Measurements from ENCODE around the gene HOXB3.

The HOXB3 gene

GRCh38 chr17:48621410-48622392 is 31.7 kb upstream of the HOXB3 start:
- Histone ChIP-seq H3K23ac (ENCODE audit: low read length) (no peak overlapping the region), H3K4me2 (ENCODE audit: low read length) (no peak overlapping the region), H3K36me3 (ENCODE audit: control insufficient read depth, insufficient read depth, low read length) (no peaks in the 10 kb centered on the region), H3K27me3 (ENCODE audit: insufficient read depth, low read length, poor library complexity) (peaks cover 80% of the 10 kb centered on the region), H4K5ac (ENCODE audit: low read length) (no peak overlapping the region), H3K79me1 (ENCODE audit: low read length) (no peaks in the 10 kb centered on the region), H3K4me3 (ENCODE audit: low read length) (no peak overlapping the region), H3K4ac (ENCODE audit: low read depth, low read length) (no peak overlapping the region), H3K56ac (ENCODE audit: low read length) (no peak overlapping the region), H3K18ac (ENCODE audit: low read length) (no peak overlapping the region), H3K4me1 (ENCODE audit: control insufficient read depth, low read depth, low read length) (no peaks in the 10 kb centered on the region), H4K8ac (ENCODE audit: low read depth, low read length) (no peak overlapping the region), H2BK5ac (ENCODE audit: low read length) (no peak overlapping the region), H3K9ac (ENCODE audit: low read length) (no peak overlapping the region), H2BK120ac (ENCODE audit: low read depth, low read length) (no peak overlapping the region), H3K27ac (ENCODE audit: low read depth, low read length) (no peak overlapping the region), H2BK15ac (replicated peaks; ENCODE audit: low read depth) (no peak overlapping the region), H2AK5ac (ENCODE audit: low read length) (no peak overlapping the region), H3K79me2 (ENCODE audit: control insufficient read depth, insufficient read depth, low read length) (no peaks in the 10 kb centered on the region)
- no CpG with 5 or more reads among the region's 41 CpGs for WGBS (ENCODE audit: extremely low coverage, insufficient coverage, low lambda C conversion rate)
- DNase-seq, result no peak

DNA sequence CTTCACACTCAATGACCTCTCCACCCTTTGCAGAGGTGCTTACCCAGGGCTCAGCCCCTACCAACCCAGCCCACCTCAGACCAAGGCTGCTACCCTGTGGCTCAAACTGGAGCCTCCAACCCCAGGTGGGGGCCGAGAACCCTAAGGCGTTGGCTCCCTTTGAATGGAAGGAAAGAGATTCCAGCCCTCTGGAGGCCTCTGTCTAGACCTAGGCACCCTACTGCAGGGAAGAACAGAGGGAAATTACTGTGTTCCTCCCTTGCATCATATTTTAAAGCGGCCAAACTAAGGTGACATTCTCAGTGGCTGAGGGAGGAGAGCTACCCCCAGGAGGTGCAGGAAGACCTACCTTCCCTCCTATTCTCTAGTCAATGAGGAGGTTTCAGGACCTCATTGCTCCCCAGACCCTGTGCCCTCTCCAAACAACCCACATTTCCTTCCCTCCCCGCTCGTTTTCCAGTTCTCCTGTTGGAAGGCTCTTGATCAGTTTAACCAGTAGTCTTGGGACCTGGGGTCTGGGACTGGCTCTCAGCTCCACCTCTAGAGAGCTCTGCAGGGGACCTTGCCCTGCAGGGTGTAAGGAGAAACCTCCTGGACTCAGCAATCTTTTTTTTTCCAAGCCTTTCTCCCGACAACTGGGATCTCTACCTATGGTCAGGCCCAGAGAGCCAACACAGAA is 30.6 kb upstream of the HOXB3 start:
- no peak overlapping the region for H2AK5ac ChIP-seq (ENCODE audit: low read length)
- peaks cover 90% of the 10 kb centered on the region for H3K27me3 ChIP-seq (ENCODE audit: insufficient read depth, low read length, poor library complexity)
- no peak overlapping the region for H3K56ac ChIP-seq (ENCODE audit: low read length)
- H3K79me1 ChIP-seq (ENCODE audit: low read length), result no peaks in the 10 kb centered on the region
- no peak overlapping the region for H3K4ac ChIP-seq (ENCODE audit: low read depth, low read length)
- no peaks in the 10 kb centered on the region for H3K79me2 ChIP-seq (ENCODE audit: control insufficient read depth, insufficient read depth, low read length)
- no peak for DNase-seq
- H4K5ac ChIP-seq (ENCODE audit: low read length), result no peak overlapping the region
- H3K36me3 ChIP-seq (ENCODE audit: control insufficient read depth, insufficient read depth, low read length), result no peaks in the 10 kb centered on the region
- no peak overlapping the region for H3K27ac ChIP-seq (ENCODE audit: low read depth, low read length)
- no peak overlapping the region for H4K8ac ChIP-seq (ENCODE audit: low read depth, low read length)
- no peak overlapping the region for H3K23ac ChIP-seq (ENCODE audit: low read length)
- no peaks in the 10 kb centered on the region for H3K4me1 ChIP-seq (ENCODE audit: control insufficient read depth, low read depth, low read length)
- no CpG with 5 or more reads among the region's 6 CpGs for WGBS (ENCODE audit: extremely low coverage, insufficient coverage, low lambda C conversion rate)
- H3K9ac ChIP-seq (ENCODE audit: low read length), result no peak overlapping the region
- H3K4me2 ChIP-seq (ENCODE audit: low read length), result no peak overlapping the region
- H2BK5ac ChIP-seq (ENCODE audit: low read length), result no peak overlapping the region
- no peak overlapping the region for H3K4me3 ChIP-seq (ENCODE audit: low read length)
- no peak overlapping the region for H2BK15ac ChIP-seq (replicated peaks; ENCODE audit: low read depth)
- no peak overlapping the region for H3K18ac ChIP-seq (ENCODE audit: low read length)
- no peak overlapping the region for H2BK120ac ChIP-seq (ENCODE audit: low read depth, low read length)

GRCh38 chr17:48619826-48620449 is 29.9 kb upstream of the HOXB3 start:
- H3K79me2 ChIP-seq (ENCODE audit: control insufficient read depth, insufficient read depth, low read length), result no peaks in the 10 kb centered on the region

GRCh38 chr17:48618256-48618896 is 28.3 kb upstream of the HOXB3 start:
- no peak overlapping the region for H2BK5ac ChIP-seq (ENCODE audit: low read length)
- no peak overlapping the region for H2BK120ac ChIP-seq (ENCODE audit: low read depth, low read length)
- no peaks in the 10 kb centered on the region for H3K79me1 ChIP-seq (ENCODE audit: low read length)
- H3K79me2 ChIP-seq (ENCODE audit: control insufficient read depth, insufficient read depth, low read length), result no peaks in the 10 kb centered on the region
- no peak overlapping the region for H3K9ac ChIP-seq (ENCODE audit: low read length)
- H4K5ac ChIP-seq (ENCODE audit: low read length), result no peak overlapping the region
- H3K4me3 ChIP-seq (ENCODE audit: low read length), result no peak overlapping the region
- H3K18ac ChIP-seq (ENCODE audit: low read length), result no peak overlapping the region
- peak; percentile 86 for DNase-seq
- H3K4me1 ChIP-seq (ENCODE audit: control insufficient read depth, low read depth, low read length), result no peaks in the 10 kb centered on the region
- H3K56ac ChIP-seq (ENCODE audit: low read length), result no peak overlapping the region
- no peaks in the 10 kb centered on the region for H3K36me3 ChIP-seq (ENCODE audit: control insufficient read depth, insufficient read depth, low read length)
- H3K4ac ChIP-seq (ENCODE audit: low read depth, low read length), result no peak overlapping the region
- peaks cover 92% of the 10 kb centered on the region for H3K27me3 ChIP-seq (ENCODE audit: insufficient read depth, low read length, poor library complexity)
- H2AK5ac ChIP-seq (ENCODE audit: low read length), result no peak overlapping the region
- WGBS (ENCODE audit: extremely low coverage, insufficient coverage, low lambda C conversion rate), result no CpG with 5 or more reads among the region's 25 CpGs
- H3K4me2 ChIP-seq (ENCODE audit: low read length), result no peak overlapping the region
- peak overlapping the region; percentile 81 for H3K23ac ChIP-seq (ENCODE audit: low read length)
- no peak overlapping the region for H3K27ac ChIP-seq (ENCODE audit: low read depth, low read length)
- no peak overlapping the region for H2BK15ac ChIP-seq (replicated peaks; ENCODE audit: low read depth)
- no peak overlapping the region for H4K8ac ChIP-seq (ENCODE audit: low read depth, low read length)

More at GRCh38 chr17:48619826-48620449, 29.9 kb upstream of the HOXB3 start:
- Histone ChIP-seq H4K8ac (ENCODE audit: low read depth, low read length) (no peak overlapping the region), H2BK120ac (ENCODE audit: low read depth, low read length) (no peak overlapping the region), H3K36me3 (ENCODE audit: control insufficient read depth, insufficient read depth, low read length) (no peaks in the 10 kb centered on the region), H3K23ac (ENCODE audit: low read length) (no peak overlapping the region), H3K56ac (ENCODE audit: low read length) (peak overlapping the region; percentile 18), H3K9ac (ENCODE audit: low read length) (no peak overlapping the region), H3K27ac (ENCODE audit: low read depth, low read length) (no peak overlapping the region), H3K4ac (ENCODE audit: low read depth, low read length) (no peak overlapping the region), H2BK5ac (ENCODE audit: low read length) (no peak overlapping the region), H3K4me1 (ENCODE audit: control insufficient read depth, low read depth, low read length) (no peaks in the 10 kb centered on the region), H3K18ac (ENCODE audit: low read length) (no peak overlapping the region), H2AK5ac (ENCODE audit: low read length) (no peak overlapping the region), H2BK15ac (replicated peaks; ENCODE audit: low read depth) (no peak overlapping the region), H3K79me1 (ENCODE audit: low read length) (no peaks in the 10 kb centered on the region), H4K5ac (ENCODE audit: low read length) (no peak overlapping the region), H3K27me3 (ENCODE audit: insufficient read depth, low read length, poor library complexity) (peaks cover 96% of the 10 kb centered on the region), H3K4me2 (ENCODE audit: low read length) (no peak overlapping the region), H3K4me3 (ENCODE audit: low read length) (no peak overlapping the region)
- WGBS (ENCODE audit: extremely low coverage, insufficient coverage, low lambda C conversion rate), result no CpG with 5 or more reads among the region's 32 CpGs
- no peak for DNase-seq

DNA sequence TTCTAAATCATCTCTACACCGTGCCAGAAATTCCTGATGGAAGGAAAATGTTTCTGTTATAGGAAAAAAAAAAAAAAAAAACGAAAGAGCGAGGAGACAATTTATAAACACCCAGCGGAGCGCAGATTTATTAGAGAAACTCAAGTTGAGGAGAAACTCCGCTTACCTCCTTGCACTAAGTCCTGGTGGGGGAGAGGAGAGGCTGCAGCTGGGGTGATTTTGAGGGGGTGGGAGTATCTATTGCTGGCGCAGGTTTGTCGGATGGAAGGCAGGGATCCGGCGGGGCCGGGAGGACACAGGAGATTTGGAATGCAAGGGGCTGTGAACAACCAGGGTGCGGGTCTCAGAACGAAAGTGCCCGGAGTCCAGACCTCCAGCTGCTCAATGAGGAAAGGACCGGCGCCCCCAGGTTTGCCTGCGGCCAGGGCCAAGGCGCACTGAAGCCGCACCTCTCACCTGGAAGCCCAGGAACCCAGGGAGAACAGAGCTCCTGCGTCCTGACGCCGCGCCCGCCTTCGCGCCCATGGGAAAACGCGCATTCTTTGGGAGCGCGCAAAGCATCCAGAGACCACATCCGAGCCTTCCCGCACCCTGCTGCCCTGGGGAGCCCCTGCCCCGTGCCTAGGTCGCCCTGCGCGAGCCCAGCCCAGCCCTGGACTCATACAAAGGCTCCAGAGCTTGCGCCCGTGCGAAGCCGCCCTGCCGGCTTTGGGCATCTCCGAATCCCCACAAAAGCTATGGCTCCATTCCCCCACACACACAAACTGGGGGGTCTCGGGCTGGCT is 27.6 kb upstream of the HOXB3 start:
- Histone ChIP-seq H3K36me3 (ENCODE audit: control insufficient read depth, insufficient read depth, low read length) (no peaks in the 10 kb centered on the region), H3K4me3 (ENCODE audit: low read length) (no peak overlapping the region), H3K9ac (ENCODE audit: low read length) (no peak overlapping the region)

More for the DNA sequence above, 27.6 kb upstream of the HOXB3 start:
- no peak overlapping the region for H3K56ac ChIP-seq (ENCODE audit: low read length)
- H4K5ac ChIP-seq (ENCODE audit: low read length), result no peak overlapping the region
- no peak overlapping the region for H3K18ac ChIP-seq (ENCODE audit: low read length)
- no CpG with 5 or more reads among the region's 43 CpGs for WGBS (ENCODE audit: extremely low coverage, insufficient coverage, low lambda C conversion rate)
- no peaks in the 10 kb centered on the region for H3K79me1 ChIP-seq (ENCODE audit: low read length)
- H2BK5ac ChIP-seq (ENCODE audit: low read length), result no peak overlapping the region
- no peaks in the 10 kb centered on the region for H3K4me1 ChIP-seq (ENCODE audit: control insufficient read depth, low read depth, low read length)
- H3K4me2 ChIP-seq (ENCODE audit: low read length), result no peak overlapping the region
- no peak for DNase-seq
- H3K27ac ChIP-seq (ENCODE audit: low read depth, low read length), result no peak overlapping the region
- H2BK15ac ChIP-seq (replicated peaks; ENCODE audit: low read depth), result no peak overlapping the region
- peaks cover 90% of the 10 kb centered on the region for H3K27me3 ChIP-seq (ENCODE audit: insufficient read depth, low read length, poor library complexity)
- peak overlapping the region; percentile 81 for H3K23ac ChIP-seq (ENCODE audit: low read length)
- H3K4ac ChIP-seq (ENCODE audit: low read depth, low read length), result no peak overlapping the region
- H4K8ac ChIP-seq (ENCODE audit: low read depth, low read length), result no peak overlapping the region
- H2BK120ac ChIP-seq (ENCODE audit: low read depth, low read length), result no peak overlapping the region
- H2AK5ac ChIP-seq (ENCODE audit: low read length), result no peak overlapping the region
- H3K79me2 ChIP-seq (ENCODE audit: control insufficient read depth, insufficient read depth, low read length), result no peaks in the 10 kb centered on the region
